Activated T-cell treated with anti-CD3 and anti-CD28 coated beads, Interleukin-2, amount 50 U/mL, for 4 hours (primary cell): Measurements from ENCODE around the gene PYY. TPM values are rescaled to one million over a fixed set of nuclear protein-coding genes. Genes with fewer than 3 reads are reported as not detected.
"Not testable (repeated sequence)": the region's sequence is repeated elsewhere in the genome, so short reads cannot be mapped to it uniquely, and the experiment has no call there.

Experiments
- ATAC-seq, 2 donors: fragments of 200-7000 bp; cut with Tn5 transposase; one replicate each; pipeline ENCODE4 v1.10.0; 2021
- DNase-seq: peaks from one replicate; pipeline ENCODE4 v3.0.0-alpha.2; 2020
- H3K27me3 Mint-ChIP-seq: one replicate; pipeline ENCODE4 v1.8.0; 2021; ENCODE audit warnings: low read depth, mixed read lengths
- H3K36me3 Mint-ChIP-seq: one replicate; pipeline ENCODE4 v1.8.0; 2022; ENCODE audit warnings: mixed read lengths; ENCODE audit not compliant: insufficient read depth
- H3K4me1 Mint-ChIP-seq: one replicate; pipeline ENCODE4 v1.8.0; 2021; ENCODE audit warnings: low read depth, mixed read lengths
- H3K4me3 Mint-ChIP-seq: one replicate; pipeline ENCODE4 v1.8.0; 2021; ENCODE audit warnings: mild to moderate bottlenecking, moderate library complexity, mixed read lengths
- H3K9me3 Mint-ChIP-seq: one replicate; pipeline ENCODE4 v1.8.0; 2021; ENCODE audit warnings: mixed read lengths
- total RNA-seq, 3 donors: library from RNA; stranded (reverse); gene quantifications; one replicate each; pipeline ENCODE4 v1.2.1, GENCODE V29; 2021

Gene PYY
- total RNA-seq, 3 donors from 2014 or later: not detected

DNA sequence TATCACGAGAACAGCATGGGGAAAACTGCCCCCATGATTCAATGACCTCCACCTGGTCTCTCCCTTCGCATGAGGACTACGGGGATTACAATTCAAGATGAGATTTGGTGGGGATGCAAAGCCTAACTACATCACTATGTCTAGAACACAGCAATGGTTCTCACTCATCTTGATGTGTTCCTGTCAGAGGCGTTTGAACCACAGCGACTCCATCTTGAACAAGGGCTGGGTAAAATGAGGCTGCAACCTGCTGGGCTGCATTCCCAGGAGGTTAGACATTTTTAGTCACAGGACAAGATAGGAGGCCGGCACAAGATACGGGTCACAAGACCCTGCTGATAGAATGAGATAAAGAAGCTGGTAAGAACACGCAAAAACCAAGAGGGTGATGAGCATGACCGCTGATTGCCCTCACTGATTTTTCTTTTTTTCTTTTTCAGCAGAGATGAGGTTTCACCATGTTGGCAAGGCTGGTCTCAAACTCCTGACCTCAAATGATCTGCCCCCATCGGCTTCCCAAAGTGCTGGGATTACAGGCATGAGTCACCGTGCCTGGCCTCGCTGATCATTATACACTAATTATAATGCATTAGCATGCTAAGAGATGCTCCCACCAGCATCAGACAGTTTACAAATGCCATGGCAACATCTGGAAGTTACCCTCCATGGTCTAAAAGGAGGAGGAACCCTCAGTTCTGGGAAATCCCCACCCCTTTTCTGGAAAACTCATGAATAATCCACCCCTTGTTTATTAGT, 8.5 kb downstream of the PYY start:
- Mint-ChIP-seq H3K4me3 (no peak overlapping the region), H3K27me3 (peaks cover 11% of the 10 kb centered on the region), H3K36me3 (no peaks in the 10 kb centered on the region), H3K4me1 (peaks cover 1% of the 10 kb centered on the region), H3K9me3 (no peaks in the 10 kb centered on the region)
- no peak for ATAC-seq
- DNase-seq: no peak

DNA sequence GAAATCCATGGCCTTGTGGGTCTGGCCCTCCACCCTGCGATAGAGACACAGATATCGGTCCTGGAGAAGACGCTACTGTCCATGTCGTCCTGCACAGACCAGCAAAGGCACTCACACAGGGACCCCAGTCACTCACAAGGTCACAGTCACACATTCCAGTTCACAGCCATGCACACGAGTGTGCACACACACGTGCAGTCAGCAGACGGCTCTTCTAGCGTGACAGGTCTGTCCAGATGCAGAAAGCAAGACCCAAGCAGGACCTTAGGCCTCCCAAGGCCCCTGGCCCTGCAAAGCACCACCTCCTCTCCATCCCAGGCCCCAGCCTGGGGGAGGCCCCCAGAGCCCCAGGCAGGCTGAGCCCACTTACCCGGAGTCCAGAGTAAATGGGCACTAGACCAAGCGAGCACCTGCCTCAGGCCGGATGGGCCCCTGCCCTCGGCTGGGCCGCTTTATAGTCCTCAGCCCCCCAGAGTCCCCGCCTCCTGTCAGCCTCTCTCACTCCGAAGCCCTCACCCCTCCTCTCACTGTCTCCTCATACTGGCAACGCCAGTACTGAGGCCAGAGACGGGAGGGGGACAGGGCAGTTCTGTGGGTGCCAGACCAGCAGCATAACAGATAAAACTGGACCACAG, 11.6 kb downstream of the PYY start, which contains the start of gene PPY:
PPY (minus strand) TSS at position 426 of the 635 bp plus-strand sequence. CDS start 822 bp downstream, outside the sequence.
- Mint-ChIP-seq H3K9me3 (no peaks in the 10 kb centered on the region), H3K4me3 (no peak within 1 kb of the TSS), H3K36me3 (no peaks in the 10 kb centered on the region), H3K4me1 (peaks cover 11% of the 10 kb centered on the region), H3K27me3 (peaks cover 7% of the 10 kb centered on the region)
- ATAC-seq (no peak), DNase-seq (no peak)

DNA sequence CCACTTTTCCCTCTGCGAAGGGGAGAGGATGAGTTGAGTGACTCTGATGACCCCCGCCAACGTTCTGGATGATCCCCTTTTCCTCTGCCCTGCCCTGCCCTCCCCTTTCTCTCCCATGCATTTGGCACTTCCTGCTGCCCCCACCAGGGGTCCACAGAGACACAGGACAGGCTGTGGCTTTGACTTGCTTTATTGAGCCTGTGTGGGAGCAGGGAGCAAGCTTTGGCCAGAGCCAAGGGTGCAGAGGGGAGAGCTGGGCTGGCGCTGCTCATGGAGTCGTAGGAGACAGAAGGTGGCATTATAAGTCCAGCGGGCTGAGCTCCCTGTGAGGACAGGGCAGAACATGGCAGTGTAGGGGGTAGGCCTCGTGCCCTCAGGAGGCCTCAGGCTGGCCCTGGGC, 13.1 kb downstream of the PYY start:
- Mint-ChIP-seq H3K9me3 (no peaks in the 10 kb centered on the region), H3K4me3 (no peak overlapping the region), H3K4me1 (peaks cover 11% of the 10 kb centered on the region), H3K27me3 (peaks cover 8% of the 10 kb centered on the region), H3K36me3 (no peaks in the 10 kb centered on the region)
- DNase-seq: no peak
- ATAC-seq: no peak

DNA sequence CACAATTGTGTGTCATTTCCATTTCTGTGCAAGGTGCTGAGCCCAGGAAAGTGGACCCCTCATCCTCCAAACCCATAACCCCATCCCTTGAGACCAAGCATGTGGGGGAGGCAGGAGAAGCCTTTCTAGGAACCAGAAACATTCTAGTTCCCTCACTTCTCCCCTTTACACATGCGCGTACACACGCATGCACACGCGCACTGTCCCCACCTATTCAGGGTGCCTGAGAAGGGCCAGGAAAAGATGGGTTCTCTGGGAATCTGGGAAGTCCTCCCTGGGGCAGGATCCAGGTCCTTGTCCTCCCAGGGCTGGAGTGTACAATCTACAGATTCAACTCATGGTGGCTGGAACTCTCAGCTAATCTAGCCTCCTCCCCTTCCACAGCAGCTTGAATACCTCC, 13.9 kb downstream of the PYY start:
- Mint-ChIP-seq H3K4me1 (peaks cover 11% of the 10 kb centered on the region), H3K4me3 (no peak overlapping the region), H3K36me3 (no peaks in the 10 kb centered on the region), H3K9me3 (no peaks in the 10 kb centered on the region), H3K27me3 (peaks cover 8% of the 10 kb centered on the region)
- ATAC-seq (no peak), DNase-seq (no peak)

DNA sequence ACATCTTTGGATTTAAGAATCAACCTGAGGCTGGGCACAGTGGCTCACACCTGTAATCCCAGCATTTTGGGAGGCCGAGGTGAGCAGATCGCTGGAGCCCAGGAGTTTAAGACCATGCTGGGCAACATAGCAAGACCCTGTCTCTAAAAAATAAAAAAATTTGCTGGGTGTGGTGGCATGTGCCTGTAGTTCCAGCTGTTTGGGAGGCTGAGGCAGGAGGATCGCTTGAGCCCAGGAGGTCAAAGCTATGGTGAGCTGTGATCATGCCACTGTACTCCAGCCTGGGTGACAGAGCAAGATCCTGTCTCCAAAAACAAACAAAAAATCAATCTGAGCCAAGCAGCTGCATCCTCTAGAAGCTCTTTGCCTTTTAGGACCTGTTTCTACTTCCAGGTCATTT, 14.3 kb downstream of the PYY start:
- H3K9me3 Mint-ChIP-seq, H3K4me3 Mint-ChIP-seq: not testable (repeated sequence)

DNA sequence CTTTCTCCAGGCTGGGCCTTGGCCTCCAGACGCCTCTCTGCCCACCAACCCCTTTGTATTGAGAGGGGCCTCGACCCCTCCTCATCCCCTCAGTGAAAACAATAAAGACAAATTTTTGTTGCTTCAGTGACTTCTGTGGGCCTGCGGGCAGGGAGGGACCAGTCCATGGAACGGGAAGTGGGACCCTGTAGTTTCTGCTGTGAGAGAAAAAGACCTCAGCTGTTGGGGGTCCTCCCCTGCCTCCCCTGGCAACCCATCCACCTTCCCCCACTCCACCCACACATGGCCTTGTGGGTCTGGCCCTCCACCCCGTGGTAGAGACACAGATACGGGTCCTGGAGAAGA, 14.9 kb downstream of the PYY start:
- Mint-ChIP-seq H3K27me3 (peaks cover 8% of the 10 kb centered on the region), H3K4me1 (peaks cover 10% of the 10 kb centered on the region), H3K36me3 (no peaks in the 10 kb centered on the region), H3K4me3 (no peak overlapping the region), H3K9me3 (no peaks in the 10 kb centered on the region)
- ATAC-seq (no peak), DNase-seq (no peak)

More for the DNA sequence above, 14.3 kb downstream of the PYY start:
- H3K4me1 Mint-ChIP-seq, ATAC-seq, DNase-seq, H3K36me3 Mint-ChIP-seq, H3K27me3 Mint-ChIP-seq: not testable (repeated sequence)

DNA sequence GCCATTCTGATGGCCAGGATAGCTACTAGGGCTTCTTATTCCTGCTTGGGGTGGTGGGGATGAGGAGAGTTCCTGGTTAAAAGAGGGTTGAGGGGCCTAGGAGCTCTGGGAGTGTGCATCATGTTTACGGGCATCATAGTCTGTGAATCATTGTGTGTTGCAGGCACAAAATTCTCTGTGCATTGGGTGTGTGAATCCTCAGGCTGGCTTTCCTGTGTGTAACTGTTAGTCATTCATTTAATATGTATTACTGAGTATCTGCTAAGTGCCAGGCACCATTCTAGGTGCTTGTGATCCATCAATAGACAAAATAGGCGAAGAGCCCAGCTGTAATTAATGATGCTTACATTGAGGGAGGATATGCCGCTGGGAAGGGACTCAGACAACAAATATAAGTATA, 17.3 kb downstream of the PYY start:
- Mint-ChIP-seq H3K9me3 (no peaks in the 10 kb centered on the region), H3K4me3 (no peak overlapping the region), H3K36me3 (no peaks in the 10 kb centered on the region), H3K4me1 (peaks cover 10% of the 10 kb centered on the region), H3K27me3 (peaks cover 8% of the 10 kb centered on the region)
- ATAC-seq (no peak), DNase-seq (no peak)

DNA sequence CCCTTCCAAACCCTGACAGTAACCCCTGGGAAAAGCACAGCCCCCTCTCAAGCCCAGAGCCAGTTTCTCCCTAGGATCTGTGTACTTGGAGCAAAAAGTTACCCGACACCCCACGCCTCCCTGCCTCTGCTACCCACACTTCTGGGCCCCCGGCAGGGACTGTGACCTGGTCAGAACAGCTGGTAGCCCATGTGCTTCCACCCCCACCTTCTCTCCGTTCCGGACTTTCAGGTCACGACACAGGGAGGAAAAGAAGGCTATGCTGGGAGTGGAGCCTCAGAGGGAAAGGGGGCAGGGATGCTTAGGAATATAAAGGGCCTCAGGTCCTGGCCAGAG, 17.8 kb downstream of the PYY start:
- DNase-seq: no peak
- Mint-ChIP-seq H3K36me3 (no peaks in the 10 kb centered on the region), H3K27me3 (peaks cover 8% of the 10 kb centered on the region), H3K4me1 (peaks cover 10% of the 10 kb centered on the region), H3K4me3 (no peak overlapping the region), H3K9me3 (no peaks in the 10 kb centered on the region)
- ATAC-seq: no peak

DNA sequence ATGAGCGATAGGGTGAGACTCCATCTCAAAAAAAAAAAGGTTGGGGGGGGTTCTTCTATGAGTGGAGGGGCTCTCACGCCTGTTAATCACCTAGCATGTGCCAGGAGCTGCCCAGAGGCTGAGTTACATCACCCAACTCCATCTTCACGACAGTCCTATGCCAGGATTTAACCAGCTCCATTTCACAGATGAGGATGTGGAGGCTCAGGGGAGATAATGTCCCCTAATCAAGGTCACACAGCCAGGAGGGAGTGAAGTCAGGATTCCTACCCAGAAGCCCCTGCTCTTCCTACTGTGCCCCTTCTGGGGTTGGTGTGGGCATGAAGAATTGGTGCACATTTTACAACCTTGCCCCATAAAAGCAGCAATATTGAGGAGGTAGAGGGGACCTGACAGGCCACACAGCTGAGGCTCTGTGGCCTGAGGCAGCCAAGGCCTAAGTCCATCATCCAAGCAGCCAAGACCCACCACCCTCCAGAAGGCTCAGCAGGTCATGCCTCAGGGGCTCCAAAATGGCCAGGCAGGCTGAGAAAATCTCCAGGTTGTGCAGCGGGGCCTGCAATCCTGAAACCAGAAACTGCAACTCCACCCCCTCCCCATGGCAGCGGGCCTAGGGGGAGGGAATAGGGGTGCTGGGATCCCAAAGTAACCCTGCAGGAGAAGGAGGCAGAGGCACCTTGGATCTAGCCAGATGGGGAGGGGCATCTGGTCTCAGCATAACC, 18.4 kb downstream of the PYY start:
- Mint-ChIP-seq H3K4me3 (no peak overlapping the region), H3K9me3 (no peaks in the 10 kb centered on the region), H3K27me3 (peaks cover 8% of the 10 kb centered on the region), H3K36me3 (no peaks in the 10 kb centered on the region), H3K4me1 (peaks cover 10% of the 10 kb centered on the region)
- no peak for ATAC-seq
- no peak for DNase-seq

DNA sequence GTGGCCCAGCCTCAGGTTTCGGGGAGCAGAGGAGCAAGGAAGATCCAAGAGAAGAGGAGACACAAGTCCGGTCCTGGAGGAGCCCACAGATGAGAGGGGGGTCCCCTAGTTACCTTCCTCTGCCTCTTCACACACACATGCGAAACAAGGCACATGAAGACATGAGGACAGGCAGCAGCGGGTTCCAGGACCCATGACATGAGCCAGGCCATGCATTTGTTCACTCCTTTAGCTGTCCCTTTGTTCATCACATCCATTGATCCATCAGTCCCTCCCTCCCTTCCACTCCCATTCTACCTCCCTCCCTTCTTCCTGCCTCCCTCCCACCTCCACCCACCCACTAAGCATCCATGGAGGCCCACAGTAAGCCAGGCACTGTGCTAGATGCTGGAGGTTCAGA, 20.8 kb downstream of the PYY start:
- H3K36me3 Mint-ChIP-seq: no peaks in the 10 kb centered on the region
- H3K4me1 Mint-ChIP-seq: peaks cover 13% of the 10 kb centered on the region
- H3K4me3 Mint-ChIP-seq: no peak overlapping the region
- no peaks in the 10 kb centered on the region for H3K9me3 Mint-ChIP-seq
- DNase-seq (no peak), ATAC-seq (no peak)
- H3K27me3 Mint-ChIP-seq: peaks cover 4% of the 10 kb centered on the region

DNA sequence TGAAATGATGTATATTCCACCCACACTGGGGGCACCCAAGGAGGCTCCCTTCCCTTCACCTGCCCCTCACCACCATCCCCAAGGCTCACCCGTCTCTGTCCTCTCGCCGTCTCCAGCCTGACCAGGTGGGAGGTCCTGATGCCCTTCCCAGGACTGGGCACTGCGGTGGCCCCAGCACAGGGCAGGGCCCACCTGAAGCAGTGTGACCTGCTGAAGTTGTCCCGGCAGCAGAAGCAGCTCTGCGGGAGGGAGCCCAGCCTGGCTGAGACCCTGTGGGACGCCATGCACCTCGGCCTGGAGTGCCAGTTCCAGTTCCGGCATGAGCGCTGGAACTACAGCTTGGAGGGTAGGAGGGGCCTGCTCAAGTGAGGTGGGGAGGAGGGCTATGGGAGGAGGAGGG, 21.4 kb downstream of the PYY start:
- Mint-ChIP-seq H3K36me3 (no peaks in the 10 kb centered on the region), H3K27me3 (peaks cover 3% of the 10 kb centered on the region), H3K4me3 (no peak overlapping the region), H3K9me3 (no peaks in the 10 kb centered on the region), H3K4me1 (peaks cover 15% of the 10 kb centered on the region)
- DNase-seq (no peak), ATAC-seq (no peak)

DNA sequence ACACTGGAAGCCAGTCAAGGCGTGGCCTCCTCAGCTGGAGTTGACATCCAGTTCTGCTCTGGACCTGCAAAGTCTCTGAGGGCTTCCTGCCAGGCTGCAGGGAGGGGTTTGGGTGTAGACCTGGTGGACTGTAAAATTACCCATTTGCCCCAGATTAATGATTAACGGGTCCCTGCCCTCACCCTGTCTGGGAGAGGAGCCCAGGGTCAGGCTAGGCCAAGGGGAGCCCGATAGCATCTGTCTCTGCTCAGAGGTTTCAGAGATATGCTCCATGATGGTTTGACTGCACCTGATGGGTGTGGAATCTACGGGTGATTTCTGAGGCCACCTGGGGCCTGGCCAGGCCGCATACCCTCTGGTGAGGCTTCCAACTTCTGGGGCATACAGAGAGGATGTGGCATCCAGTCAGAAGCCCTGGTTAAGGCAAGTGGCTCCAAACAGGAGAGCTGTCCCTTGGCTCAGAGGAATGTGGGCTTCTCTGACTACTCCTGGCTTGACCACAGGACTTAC, 22.6 kb downstream of the PYY start:
- no peaks in the 10 kb centered on the region for H3K36me3 Mint-ChIP-seq
- peaks cover 8% of the 10 kb centered on the region for H3K27me3 Mint-ChIP-seq
- ATAC-seq: no peak
- peaks cover 20% of the 10 kb centered on the region for H3K4me1 Mint-ChIP-seq
- DNase-seq: no peak
- no peaks in the 10 kb centered on the region for H3K9me3 Mint-ChIP-seq
- no peak overlapping the region for H3K4me3 Mint-ChIP-seq

DNA sequence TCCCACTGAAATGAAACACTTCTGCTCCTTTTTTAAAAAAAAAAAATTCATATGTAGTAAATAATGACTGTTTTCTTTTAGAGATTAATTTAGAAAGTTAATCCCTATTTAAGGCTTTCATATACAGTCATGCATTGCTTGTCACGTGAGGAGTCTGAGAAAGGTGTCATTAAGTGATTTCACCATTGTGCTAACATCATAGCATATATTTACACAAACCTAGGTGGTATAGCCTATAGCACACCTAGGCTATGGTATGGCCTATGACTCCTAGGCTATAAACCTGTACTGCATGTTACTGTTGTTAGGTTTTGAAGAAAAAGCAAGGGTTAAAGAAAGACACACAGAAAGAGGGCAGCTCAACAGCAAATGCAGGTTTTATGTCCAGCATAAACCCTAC, 25.1 kb downstream of the PYY start:
- ATAC-seq: peak; percentile 42 to 60
- Mint-ChIP-seq H3K36me3 (no peaks in the 10 kb centered on the region), H3K27me3 (peaks cover 8% of the 10 kb centered on the region), H3K4me1 (peaks cover 20% of the 10 kb centered on the region), H3K9me3 (no peaks in the 10 kb centered on the region), H3K4me3 (no peak overlapping the region)
- no peak for DNase-seq

DNA sequence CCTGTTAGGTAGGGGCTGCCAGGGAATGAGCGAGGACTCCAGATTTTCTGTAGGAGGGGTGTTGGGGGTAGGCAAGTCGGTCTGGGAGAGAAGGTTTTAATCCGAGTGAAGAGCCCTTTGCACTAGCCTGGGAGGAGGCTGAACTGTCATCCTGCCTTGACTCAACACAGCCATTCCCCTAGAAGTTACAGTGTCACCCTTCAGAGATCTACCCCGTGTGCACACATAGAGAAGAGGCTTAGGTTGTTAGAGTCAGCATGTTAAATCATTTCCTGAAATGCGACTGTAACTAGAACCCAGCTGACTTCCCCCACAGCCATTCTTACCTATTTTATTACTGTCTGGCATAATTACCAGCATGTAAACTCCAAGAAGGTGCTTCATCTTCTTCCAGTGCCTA, 25.8 kb downstream of the PYY start:
- peaks cover 20% of the 10 kb centered on the region for H3K4me1 Mint-ChIP-seq
- H3K9me3 Mint-ChIP-seq, H3K36me3 Mint-ChIP-seq, DNase-seq, H3K27me3 Mint-ChIP-seq: not testable (repeated sequence)
- H3K4me3 Mint-ChIP-seq: peak overlapping the region; percentile 77
- peak; percentile 83 to 86 for ATAC-seq
